ENCODE results near the gene RBM22. TPM values are rescaled to one million over a fixed set of nuclear protein-coding genes. Genes with fewer than 3 reads are reported as not detected.

RBM22 gene
- total RNA-seq, 1 donor from 2014 or later: 54.5 TPM

GRCh38 chr5:150658699-150659265 lies 42.1 kb downstream of the RBM22 start:
- Mint-ChIP-seq H3K27me3 (ENCODE audit: unreplicated experiment) (peaks cover 14% of the 10 kb centered on the region), H3K4me1 (ENCODE audit: unreplicated experiment) (peaks cover 32% of the 10 kb centered on the region), H3K36me3 (ENCODE audit: low read depth, unreplicated experiment) (peaks cover 13% of the 10 kb centered on the region), H3K27ac (ENCODE audit: unreplicated experiment) (no peak overlapping the region), H3K4me3 (ENCODE audit: unreplicated experiment) (peak overlapping the region; percentile 78), H3K9me3 (ENCODE audit: unreplicated experiment) (no peaks in the 10 kb centered on the region)
- no peak for TF ChIP-seq CTCF (IDR thresholded peaks at IDR 0.05; ENCODE audit: unreplicated experiment)
- no peak for DNase-seq (ENCODE audit: low spot score)

GRCh38 chr5:150658121-150658520 lies 42.7 kb downstream of the RBM22 start:
- TF ChIP-seq CTCF (IDR thresholded peaks at IDR 0.05; ENCODE audit: unreplicated experiment): no peak
- Mint-ChIP-seq H3K36me3 (ENCODE audit: low read depth, unreplicated experiment) (peaks cover 13% of the 10 kb centered on the region), H3K27me3 (ENCODE audit: unreplicated experiment) (peaks cover 14% of the 10 kb centered on the region), H3K4me1 (ENCODE audit: unreplicated experiment) (peaks cover 32% of the 10 kb centered on the region), H3K4me3 (ENCODE audit: unreplicated experiment) (no peak overlapping the region), H3K27ac (ENCODE audit: unreplicated experiment) (no peak overlapping the region), H3K9me3 (ENCODE audit: unreplicated experiment) (no peaks in the 10 kb centered on the region)
- no peak for DNase-seq (ENCODE audit: low spot score)

- peak; percentile 84 for DNase-seq (ENCODE audit: low spot score)
- H3K36me3 Mint-ChIP-seq (ENCODE audit: low read depth, unreplicated experiment): peaks cover 13% of the 10 kb centered on the region
- H3K4me1 Mint-ChIP-seq (ENCODE audit: unreplicated experiment): peaks cover 36% of the 10 kb centered on the region
- H3K27ac Mint-ChIP-seq (ENCODE audit: unreplicated experiment): no peak overlapping the region
- H3K27me3 Mint-ChIP-seq (ENCODE audit: unreplicated experiment): peaks cover 17% of the 10 kb centered on the region
- H3K4me3 Mint-ChIP-seq (ENCODE audit: unreplicated experiment): peak overlapping the region; percentile 85
- peak; percentile 76 for TF ChIP-seq CTCF (IDR thresholded peaks at IDR 0.05; ENCODE audit: unreplicated experiment)
- H3K9me3 Mint-ChIP-seq (ENCODE audit: unreplicated experiment): no peaks in the 10 kb centered on the region
These were observed 44.4 kb downstream of the RBM22 start for GRCh38 chr5:150656191-150657132.

GRCh38 chr5:150655221-150655620 lies 45.6 kb downstream of the RBM22 start:
- Mint-ChIP-seq H3K4me3 (ENCODE audit: unreplicated experiment) (no peak overlapping the region), H3K9me3 (ENCODE audit: unreplicated experiment) (no peaks in the 10 kb centered on the region), H3K27me3 (ENCODE audit: unreplicated experiment) (peaks cover 16% of the 10 kb centered on the region), H3K27ac (ENCODE audit: unreplicated experiment) (no peak overlapping the region), H3K4me1 (ENCODE audit: unreplicated experiment) (peaks cover 29% of the 10 kb centered on the region), H3K36me3 (ENCODE audit: low read depth, unreplicated experiment) (peaks cover 12% of the 10 kb centered on the region)
- DNase-seq (ENCODE audit: low spot score): no peak
- TF ChIP-seq CTCF (IDR thresholded peaks at IDR 0.05; ENCODE audit: unreplicated experiment): no peak

Data from endothelial cell (in vitro differentiated cells).